HEK293 (cell line): Measurements from ENCODE around the gene ATP7A.

ENCODE experiments used
- CTCF ChIA-PET: fragments of 350-600 bp; formaldehyde crosslinking; extraction: SDS; loops from one replicate; lab custom pipeline; 2021; ENCODE audit warnings: antibody characterized with exemption; lab: Yijun Ruan, JAX
- POLR2A ChIA-PET: fragments of 300-600 bp; formaldehyde crosslinking; extraction: SDS; loops from one replicate; lab custom pipeline; 2020; ENCODE audit warnings: antibody characterized with exemption, inconsistent platforms; lab: Yijun Ruan, JAX
- H3K27ac ChIP-seq: fragments of 200-500 bp; sonication (Bioruptor generic); 2 replicates; pipeline ENCODE4 v1.5.1; 2014; ENCODE audit warnings: low read depth, low read length, control low read depth, inconsistent platforms; ENCODE audit errors: extremely low read depth
- H3K36me3 ChIP-seq, 2 experiments: fragments of 200-500 bp in 1 of 2; sonication (Bioruptor generic) in 1 of 2; 1 replicate in 1 of 2; 2 replicates in 1 of 2; pipeline ENCODE4 v1.5.1; 2014 to 2017; ENCODE audit warnings: inconsistent platforms in 2 of 2, low read length in 2 of 2; ENCODE audit not compliant: control insufficient read depth in 2 of 2, insufficient read depth in 1 of 2
- H3K4me1 ChIP-seq: fragments of 200-500 bp; sonication (Bioruptor generic); 2 replicates; pipeline ENCODE4 v1.5.1; 2014; ENCODE audit warnings: mild to moderate bottlenecking, low read length, inconsistent platforms; ENCODE audit not compliant: control insufficient read depth, insufficient read depth
- H3K4me3 ChIP-seq: 2 replicates; pipeline ENCODE4 v1.5.1; 2011; ENCODE audit warnings: low read depth, mild to moderate bottlenecking, control low read depth, low read length, moderate library complexity
- H3K9me3 ChIP-seq: fragments of 200-500 bp; sonication (Bioruptor generic); 2 replicates; pipeline ENCODE4 v1.5.1; 2014; ENCODE audit warnings: low read depth, low read length, inconsistent platforms; ENCODE audit not compliant: control insufficient read depth, insufficient read depth
- GLIS2 ChIP-seq: fragments of 450-650 bp; formaldehyde crosslinking; IDR thresholded peaks from 2 replicates; pipeline ENCODE4 v1.5.1; 2016; ENCODE audit warnings: missing biosample characterization, missing genetic modification characterization
- HOXA7 ChIP-seq: sonication (generic); formaldehyde crosslinking; IDR thresholded peaks from 2 replicates; pipeline ENCODE4 v1.8.1; 2022; ENCODE audit warnings: missing genetic modification reagents, borderline replicate concordance
- MZF1 ChIP-seq: fragments of 450-650 bp; formaldehyde crosslinking; IDR thresholded peaks from 2 replicates; pipeline ENCODE4 v1.5.1; 2017; ENCODE audit warnings: missing biosample characterization, missing genetic modification characterization, borderline replicate concordance
- OSR2 ChIP-seq: fragments of 450-650 bp; formaldehyde crosslinking; IDR thresholded peaks from 2 replicates; pipeline ENCODE4 v1.5.1; 2016; ENCODE audit warnings: missing biosample characterization, missing genetic modification characterization
- REST ChIP-seq: fragments of 450-650 bp; formaldehyde crosslinking; IDR thresholded peaks from 2 replicates; pipeline ENCODE4 v1.5.1; 2016; ENCODE audit warnings: missing biosample characterization, missing genetic modification characterization
- ZBTB21 ChIP-seq: fragments of 450-650 bp; formaldehyde crosslinking; IDR thresholded peaks from 2 replicates; pipeline ENCODE4 v1.5.1; 2017; ENCODE audit warnings: missing biosample characterization, missing genetic modification characterization
- ZNF157 ChIP-seq: fragments of 450-650 bp; formaldehyde crosslinking; IDR thresholded peaks from 2 replicates; pipeline ENCODE4 v1.5.1; 2016; ENCODE audit warnings: missing biosample characterization, missing genetic modification characterization
- ZNF19 ChIP-seq: fragments of 450-650 bp; formaldehyde crosslinking; IDR thresholded peaks from 2 replicates; pipeline ENCODE4; 2016; ENCODE audit warnings: missing biosample characterization, missing genetic modification characterization, low read depth
- ZNF292 ChIP-seq: fragments of 450-650 bp; formaldehyde crosslinking; IDR thresholded peaks from 2 replicates; pipeline ENCODE4 v1.5.1; 2016; ENCODE audit warnings: low read depth, missing biosample characterization, missing genetic modification characterization, borderline replicate concordance
- ZNF366 ChIP-seq: fragments of 450-650 bp; formaldehyde crosslinking; conservative IDR thresholded peaks from 2 replicates; pipeline ENCODE4 v1.5.1; 2016; ENCODE audit warnings: missing biosample characterization, missing genetic modification characterization
- ZNF394 ChIP-seq: fragments of 450-650 bp; formaldehyde crosslinking; IDR thresholded peaks from 2 replicates; pipeline ENCODE4 v1.5.1; 2016; ENCODE audit warnings: missing biosample characterization, missing genetic modification characterization, mild to moderate bottlenecking, moderate library complexity, borderline replicate concordance
- ZNF398 ChIP-seq: fragments of 450-650 bp; formaldehyde crosslinking; IDR thresholded peaks from 2 replicates; pipeline ENCODE4 v1.5.1; 2017; ENCODE audit warnings: missing biosample characterization, missing genetic modification characterization
- ZNF426 ChIP-seq: fragments of 450-650 bp; formaldehyde crosslinking; IDR thresholded peaks from 2 replicates; pipeline ENCODE4 v1.5.1; 2017; ENCODE audit warnings: missing biosample characterization, missing genetic modification characterization, mild to moderate bottlenecking, inconsistent platforms, moderate library complexity
- ZNF521 ChIP-seq: fragments of 450-650 bp; formaldehyde crosslinking; IDR thresholded peaks from 2 replicates; pipeline ENCODE4 v1.5.1; 2017; ENCODE audit warnings: missing biosample characterization, mild to moderate bottlenecking, missing genetic modification characterization
- ZNF529 ChIP-seq: fragments of 450-650 bp; formaldehyde crosslinking; IDR thresholded peaks from 2 replicates; pipeline ENCODE4 v1.5.1; 2017; ENCODE audit warnings: missing genetic modification characterization, missing biosample characterization; ENCODE audit not compliant: insufficient replicate concordance
- ZNF677 ChIP-seq: fragments of 450-650 bp; IDR thresholded peaks from 2 replicates; pipeline ENCODE4 v1.5.0; 2018; ENCODE audit warnings: missing biosample characterization, mild to moderate bottlenecking, missing genetic modification characterization, moderate library complexity
- ZNF76 ChIP-seq: fragments of 450-650 bp; formaldehyde crosslinking; IDR thresholded peaks from 2 replicates; pipeline ENCODE4; 2016; ENCODE audit warnings: low read depth, missing biosample characterization, missing genetic modification characterization, borderline replicate concordance
- TF ChIP-seq, protein P1 (sequence below): fragments of 450-650 bp; formaldehyde crosslinking; IDR thresholded peaks from 2 replicates; pipeline ENCODE4 v1.5.1; 2016; ENCODE audit warnings: missing biosample characterization, missing genetic modification characterization, low read depth
- TF ChIP-seq, protein P2 (sequence below): fragments of 450-650 bp; formaldehyde crosslinking; IDR thresholded peaks from 2 replicates; pipeline ENCODE4 v1.5.1; 2016; ENCODE audit warnings: missing biosample characterization, missing genetic modification characterization
- TF ChIP-seq, protein P3 (sequence below): fragments of 450-650 bp; formaldehyde crosslinking; IDR thresholded peaks from 2 replicates; pipeline ENCODE4 v1.5.1; 2016; ENCODE audit warnings: missing biosample characterization, missing genetic modification characterization
- TF ChIP-seq, protein P4 (sequence below): fragments of 450-650 bp; formaldehyde crosslinking; IDR thresholded peaks from 2 replicates; pipeline ENCODE4 v1.5.1; 2016; ENCODE audit warnings: missing biosample characterization, missing genetic modification characterization
- TF ChIP-seq, protein P5 (sequence below): fragments of 450-650 bp; formaldehyde crosslinking; IDR thresholded peaks from 2 replicates; pipeline ENCODE4 v1.5.1; 2017; ENCODE audit warnings: missing biosample characterization, missing genetic modification characterization

The ATP7A gene

DNA sequence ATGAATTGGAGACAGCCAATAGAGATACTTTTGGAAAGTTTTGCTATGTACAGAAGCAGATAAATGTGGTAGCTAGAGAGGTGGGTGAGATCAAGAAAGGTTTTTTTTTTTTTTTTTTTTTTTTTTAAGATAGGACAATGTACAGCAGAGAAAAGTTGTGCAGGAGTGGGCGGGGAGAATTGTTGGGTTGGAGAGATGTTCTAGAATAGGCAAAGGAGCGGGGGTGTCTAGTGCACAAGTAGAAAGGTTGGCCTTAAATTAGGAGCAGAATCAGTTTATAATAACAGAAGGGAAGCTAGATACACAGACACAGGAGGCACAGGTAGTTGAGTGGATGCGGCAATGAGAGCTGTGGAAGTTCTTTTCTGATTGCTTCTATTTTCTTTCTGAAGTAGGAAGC lies 127.4 kb downstream of the ATP7A start:
- TF ChIP-seq ZNF521 (tag by site-specific recombination) = no peak
- TF ChIP-seq ZNF292 (tag by site-specific recombination) = no peak
- TF ChIP-seq ZNF157 (tag by site-specific recombination) = no peak
- no peak for TF ChIP-seq OSR2 (tag by site-specific recombination)
- no peaks in the 10 kb centered on the region for H3K4me1 ChIP-seq
- CTCF ChIA-PET = interaction anchor here (0.5 to 2.0 kb wide), 2 partner anchors 12 to 474 kb away, joined by 4 read pairs; no protein-coding TSS in a partner anchor

DNA sequence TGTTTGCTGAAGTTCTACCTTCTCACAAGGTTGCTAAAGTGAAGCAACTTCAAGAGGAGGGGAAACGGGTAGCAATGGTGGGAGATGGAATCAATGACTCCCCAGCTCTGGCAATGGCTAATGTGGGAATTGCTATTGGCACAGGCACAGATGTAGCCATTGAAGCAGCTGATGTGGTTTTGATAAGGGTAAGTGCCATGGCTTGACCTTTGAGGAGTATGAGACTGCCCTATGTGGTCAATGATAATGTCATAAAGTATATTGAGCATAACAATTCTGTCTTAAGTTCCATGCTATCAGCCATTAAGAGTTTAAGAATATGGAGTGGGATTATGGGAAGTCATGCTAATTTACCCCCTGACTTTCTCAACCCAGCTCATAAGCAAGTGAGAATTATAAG lies 132.1 kb downstream of the ATP7A start:
- POLR2A ChIA-PET = no interaction called here
- no peaks in the 10 kb centered on the region for H3K9me3 ChIP-seq
- CTCF ChIA-PET = interaction anchor here (0.7 to 0.9 kb wide), 2 partner anchors 13 to 18 kb away, joined by 5 to 6 read pairs; no protein-coding TSS in a partner anchor

More for the DNA sequence above, 127.4 kb downstream of the ATP7A start:
- POLR2A ChIA-PET = no interaction called here
- no peak overlapping the region for H3K27ac ChIP-seq
- H3K4me3 ChIP-seq = no peak overlapping the region
- H3K9me3 ChIP-seq = no peaks in the 10 kb centered on the region
- peaks cover 0 to 3% of the 10 kb centered on the region in 2 experiments; a peak in 2 of 3 replicates for H3K36me3 ChIP-seq

More for the DNA sequence above, 132.1 kb downstream of the ATP7A start:
- no peak overlapping the region for H3K27ac ChIP-seq
- H3K4me3 ChIP-seq = no peak overlapping the region
- H3K36me3 ChIP-seq = peaks cover 2 to 9% of the 10 kb centered on the region in 2 experiments
- TF ChIP-seq HOXA7 (no peak), REST (tag by site-specific recombination) (no peak), ZNF19 (no peak), ZNF366 (tag by site-specific recombination) (no peak), ZNF426 (tag by site-specific recombination) (no peak), ZNF677 (tag by site-specific recombination) (no peak), ZNF398 (tag by site-specific recombination) (no peak), ZNF394 (tag by site-specific recombination) (no peak), ZNF529 (tag by site-specific recombination) (no peak), ZBTB21 (tag by site-specific recombination) (no peak), MZF1 (tag by site-specific recombination) (no peak), GLIS2 (tag by site-specific recombination) (no peak), ZNF76 (no peak)
- TF ChIP-seq, protein P1, sequence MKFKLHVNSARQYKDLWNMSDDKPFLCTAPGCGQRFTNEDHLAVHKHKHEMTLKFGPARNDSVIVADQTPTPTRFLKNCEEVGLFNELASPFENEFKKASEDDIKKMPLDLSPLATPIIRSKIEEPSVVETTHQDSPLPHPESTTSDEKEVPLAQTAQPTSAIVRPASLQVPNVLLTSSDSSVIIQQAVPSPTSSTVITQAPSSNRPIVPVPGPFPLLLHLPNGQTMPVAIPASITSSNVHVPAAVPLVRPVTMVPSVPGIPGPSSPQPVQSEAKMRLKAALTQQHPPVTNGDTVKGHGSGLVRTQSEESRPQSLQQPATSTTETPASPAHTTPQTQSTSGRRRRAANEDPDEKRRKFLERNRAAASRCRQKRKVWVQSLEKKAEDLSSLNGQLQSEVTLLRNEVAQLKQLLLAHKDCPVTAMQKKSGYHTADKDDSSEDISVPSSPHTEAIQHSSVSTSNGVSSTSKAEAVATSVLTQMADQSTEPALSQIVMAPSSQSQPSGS (tag by site-specific recombination) = no peak
- TF ChIP-seq, protein P2, sequence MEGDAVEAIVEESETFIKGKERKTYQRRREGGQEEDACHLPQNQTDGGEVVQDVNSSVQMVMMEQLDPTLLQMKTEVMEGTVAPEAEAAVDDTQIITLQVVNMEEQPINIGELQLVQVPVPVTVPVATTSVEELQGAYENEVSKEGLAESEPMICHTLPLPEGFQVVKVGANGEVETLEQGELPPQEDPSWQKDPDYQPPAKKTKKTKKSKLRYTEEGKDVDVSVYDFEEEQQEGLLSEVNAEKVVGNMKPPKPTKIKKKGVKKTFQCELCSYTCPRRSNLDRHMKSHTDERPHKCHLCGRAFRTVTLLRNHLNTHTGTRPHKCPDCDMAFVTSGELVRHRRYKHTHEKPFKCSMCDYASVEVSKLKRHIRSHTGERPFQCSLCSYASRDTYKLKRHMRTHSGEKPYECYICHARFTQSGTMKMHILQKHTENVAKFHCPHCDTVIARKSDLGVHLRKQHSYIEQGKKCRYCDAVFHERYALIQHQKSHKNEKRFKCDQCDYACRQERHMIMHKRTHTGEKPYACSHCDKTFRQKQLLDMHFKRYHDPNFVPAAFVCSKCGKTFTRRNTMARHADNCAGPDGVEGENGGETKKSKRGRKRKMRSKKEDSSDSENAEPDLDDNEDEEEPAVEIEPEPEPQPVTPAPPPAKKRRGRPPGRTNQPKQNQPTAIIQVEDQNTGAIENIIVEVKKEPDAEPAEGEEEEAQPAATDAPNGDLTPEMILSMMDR (tag by site-specific recombination) = no peak
- TF ChIP-seq, protein P3, sequence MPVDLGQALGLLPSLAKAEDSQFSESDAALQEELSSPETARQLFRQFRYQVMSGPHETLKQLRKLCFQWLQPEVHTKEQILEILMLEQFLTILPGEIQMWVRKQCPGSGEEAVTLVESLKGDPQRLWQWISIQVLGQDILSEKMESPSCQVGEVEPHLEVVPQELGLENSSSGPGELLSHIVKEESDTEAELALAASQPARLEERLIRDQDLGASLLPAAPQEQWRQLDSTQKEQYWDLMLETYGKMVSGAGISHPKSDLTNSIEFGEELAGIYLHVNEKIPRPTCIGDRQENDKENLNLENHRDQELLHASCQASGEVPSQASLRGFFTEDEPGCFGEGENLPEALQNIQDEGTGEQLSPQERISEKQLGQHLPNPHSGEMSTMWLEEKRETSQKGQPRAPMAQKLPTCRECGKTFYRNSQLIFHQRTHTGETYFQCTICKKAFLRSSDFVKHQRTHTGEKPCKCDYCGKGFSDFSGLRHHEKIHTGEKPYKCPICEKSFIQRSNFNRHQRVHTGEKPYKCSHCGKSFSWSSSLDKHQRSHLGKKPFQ (tag by site-specific recombination) = no peak
- TF ChIP-seq, protein P4, sequence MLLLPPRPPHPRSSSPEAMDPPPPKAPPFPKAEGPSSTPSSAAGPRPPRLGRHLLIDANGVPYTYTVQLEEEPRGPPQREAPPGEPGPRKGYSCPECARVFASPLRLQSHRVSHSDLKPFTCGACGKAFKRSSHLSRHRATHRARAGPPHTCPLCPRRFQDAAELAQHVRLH (tag by site-specific recombination) = no peak
- TF ChIP-seq, protein P5, sequence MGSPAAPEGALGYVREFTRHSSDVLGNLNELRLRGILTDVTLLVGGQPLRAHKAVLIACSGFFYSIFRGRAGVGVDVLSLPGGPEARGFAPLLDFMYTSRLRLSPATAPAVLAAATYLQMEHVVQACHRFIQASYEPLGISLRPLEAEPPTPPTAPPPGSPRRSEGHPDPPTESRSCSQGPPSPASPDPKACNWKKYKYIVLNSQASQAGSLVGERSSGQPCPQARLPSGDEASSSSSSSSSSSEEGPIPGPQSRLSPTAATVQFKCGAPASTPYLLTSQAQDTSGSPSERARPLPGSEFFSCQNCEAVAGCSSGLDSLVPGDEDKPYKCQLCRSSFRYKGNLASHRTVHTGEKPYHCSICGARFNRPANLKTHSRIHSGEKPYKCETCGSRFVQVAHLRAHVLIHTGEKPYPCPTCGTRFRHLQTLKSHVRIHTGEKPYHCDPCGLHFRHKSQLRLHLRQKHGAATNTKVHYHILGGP = no peak
- TF ChIP-seq, all 188 proteins: peak for 0
- no peaks in the 10 kb centered on the region for H3K4me1 ChIP-seq
